ENCODE results near the gene INSYN2B. TPM values are rescaled to one million over a fixed set of nuclear protein-coding genes. Genes with fewer than 3 reads are reported as not detected.
"Not testable (repeated sequence)": the region's sequence is repeated elsewhere in the genome, so short reads cannot be mapped to it uniquely, and the experiment has no call there.

The INSYN2B gene
- total RNA-seq, 1 donor from 2014 or later, result 0.35 TPM

DNA sequence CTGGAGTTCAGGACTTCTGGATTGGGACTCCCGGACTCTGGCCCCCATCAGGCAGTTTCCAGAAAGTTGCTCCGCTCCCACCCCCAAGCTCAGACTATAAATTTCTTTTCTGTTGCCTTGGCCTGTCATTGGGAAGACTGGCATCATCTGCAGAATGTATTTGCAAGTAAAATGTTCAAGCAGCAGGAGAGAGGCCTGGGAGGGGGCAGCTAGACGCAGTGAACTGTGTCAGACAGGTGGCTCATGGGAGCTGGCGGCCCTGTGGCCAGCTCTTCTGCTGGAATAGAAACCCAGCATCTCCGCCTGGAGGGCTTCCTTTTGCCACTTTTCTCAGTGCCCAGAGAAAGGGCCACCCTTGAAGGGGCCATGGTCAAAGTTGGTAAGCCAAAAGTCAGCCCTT lies 16.0 kb downstream of the INSYN2B start:
- no peak overlapping the region for H3K27ac Mint-ChIP-seq (ENCODE audit: unreplicated experiment)
- no peaks in the 10 kb centered on the region for H3K27me3 Mint-ChIP-seq (ENCODE audit: low read depth)
- H3K4me1 Mint-ChIP-seq, result peaks cover 9% of the 10 kb centered on the region
- DNase-seq (ENCODE audit: low read depth, low spot score), result no peak
- no peaks in the 10 kb centered on the region for H3K36me3 Mint-ChIP-seq (ENCODE audit: low read depth)
- no peaks in the 10 kb centered on the region for H3K9me3 Mint-ChIP-seq
- no peak overlapping the region for H3K4me3 Mint-ChIP-seq
- no peak for TF ChIP-seq CTCF (conservative IDR thresholded peaks at IDR 0.05)

- DNase-seq (ENCODE audit: low read depth, low spot score), result no peak
- TF ChIP-seq CTCF (conservative IDR thresholded peaks at IDR 0.05), result no peak
- Mint-ChIP-seq H3K27ac (ENCODE audit: unreplicated experiment) (no peak overlapping the region), H3K36me3 (ENCODE audit: low read depth) (no peaks in the 10 kb centered on the region), H3K4me1 (peaks cover 6% of the 10 kb centered on the region), H3K4me3 (no peak overlapping the region), H3K27me3 (ENCODE audit: low read depth) (no peaks in the 10 kb centered on the region), H3K9me3 (no peaks in the 10 kb centered on the region)
These were observed 19.6 kb downstream of the INSYN2B start for GRCh38 chr5:169960659-169961058.

- no peak for TF ChIP-seq CTCF (conservative IDR thresholded peaks at IDR 0.05)
- no peak for DNase-seq (ENCODE audit: low read depth, low spot score)
- no peaks in the 10 kb centered on the region for H3K9me3 Mint-ChIP-seq
- H3K36me3 Mint-ChIP-seq (ENCODE audit: low read depth), result no peaks in the 10 kb centered on the region
- peaks cover 6% of the 10 kb centered on the region for H3K4me1 Mint-ChIP-seq
- no peak overlapping the region for H3K4me3 Mint-ChIP-seq
- H3K27ac Mint-ChIP-seq (ENCODE audit: unreplicated experiment), result no peak overlapping the region
- peaks cover 5% of the 10 kb centered on the region for H3K27me3 Mint-ChIP-seq (ENCODE audit: low read depth)
These were observed 22.0 kb downstream of the INSYN2B start for GRCh38 chr5:169958278-169958677.

DNA sequence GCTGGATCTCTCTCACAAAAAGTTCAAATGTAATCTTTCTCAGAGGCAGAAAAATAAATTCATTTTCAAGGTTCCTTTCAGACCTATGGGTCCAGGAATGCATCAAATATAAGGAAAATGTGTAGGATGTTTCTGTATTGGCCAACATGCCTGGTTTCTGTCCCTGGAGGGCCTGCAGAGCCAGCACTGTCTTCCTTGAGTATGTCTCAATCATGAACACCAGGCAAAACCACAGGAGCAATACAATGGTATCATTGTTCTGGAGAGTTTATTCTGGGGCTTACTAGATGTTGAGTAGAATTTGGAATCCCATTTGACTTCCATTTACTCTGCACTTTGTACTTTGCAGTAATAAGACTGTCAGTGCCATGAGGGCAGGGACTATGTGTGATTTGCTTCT lies 23.5 kb downstream of the INSYN2B start:
- Mint-ChIP-seq H3K27ac (ENCODE audit: unreplicated experiment) (no peak overlapping the region), H3K36me3 (ENCODE audit: low read depth) (no peaks in the 10 kb centered on the region), H3K4me1 (peaks cover 6% of the 10 kb centered on the region), H3K27me3 (ENCODE audit: low read depth) (peaks cover 8% of the 10 kb centered on the region), H3K9me3 (no peaks in the 10 kb centered on the region), H3K4me3 (no peak overlapping the region)
- TF ChIP-seq CTCF (conservative IDR thresholded peaks at IDR 0.05), result no peak
- DNase-seq (ENCODE audit: low read depth, low spot score), result no peak

DNA sequence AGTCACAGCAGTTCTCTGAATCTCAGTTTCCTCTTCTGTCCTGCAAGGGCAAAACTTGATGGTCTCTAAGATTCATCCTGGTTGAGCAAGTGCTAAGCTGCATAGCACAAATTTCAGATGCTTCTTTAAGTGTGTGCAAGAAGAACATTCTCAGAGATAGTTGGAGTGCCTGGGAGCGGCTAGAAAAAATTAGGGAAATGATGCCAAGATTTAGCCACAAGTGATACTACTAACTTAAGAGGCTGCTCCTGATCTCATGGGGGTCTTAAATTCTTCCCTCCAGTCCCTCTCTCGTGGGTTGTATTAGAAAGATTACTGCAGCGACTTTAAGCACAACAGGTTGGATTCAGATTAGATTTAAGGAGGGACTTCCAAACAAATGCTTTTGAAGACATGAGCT lies 24.2 kb downstream of the INSYN2B start:
- Mint-ChIP-seq H3K4me3 (no peak overlapping the region), H3K4me1 (peaks cover 6% of the 10 kb centered on the region), H3K27ac (ENCODE audit: unreplicated experiment) (no peak overlapping the region), H3K9me3 (no peaks in the 10 kb centered on the region), H3K27me3 (ENCODE audit: low read depth) (peaks cover 8% of the 10 kb centered on the region), H3K36me3 (ENCODE audit: low read depth) (no peaks in the 10 kb centered on the region)
- no peak for DNase-seq (ENCODE audit: low read depth, low spot score)
- TF ChIP-seq CTCF (conservative IDR thresholded peaks at IDR 0.05), result no peak

GRCh38 chr5:169954786-169955185 lies 25.5 kb downstream of the INSYN2B start:
- Mint-ChIP-seq H3K9me3 (no peaks in the 10 kb centered on the region), H3K36me3 (ENCODE audit: low read depth) (no peaks in the 10 kb centered on the region), H3K4me1 (peaks cover 6% of the 10 kb centered on the region), H3K27ac (ENCODE audit: unreplicated experiment) (no peak overlapping the region), H3K27me3 (ENCODE audit: low read depth) (peaks cover 8% of the 10 kb centered on the region), H3K4me3 (no peak overlapping the region)
- no peak for TF ChIP-seq CTCF (conservative IDR thresholded peaks at IDR 0.05)
- DNase-seq (ENCODE audit: low read depth, low spot score), result no peak

DNA sequence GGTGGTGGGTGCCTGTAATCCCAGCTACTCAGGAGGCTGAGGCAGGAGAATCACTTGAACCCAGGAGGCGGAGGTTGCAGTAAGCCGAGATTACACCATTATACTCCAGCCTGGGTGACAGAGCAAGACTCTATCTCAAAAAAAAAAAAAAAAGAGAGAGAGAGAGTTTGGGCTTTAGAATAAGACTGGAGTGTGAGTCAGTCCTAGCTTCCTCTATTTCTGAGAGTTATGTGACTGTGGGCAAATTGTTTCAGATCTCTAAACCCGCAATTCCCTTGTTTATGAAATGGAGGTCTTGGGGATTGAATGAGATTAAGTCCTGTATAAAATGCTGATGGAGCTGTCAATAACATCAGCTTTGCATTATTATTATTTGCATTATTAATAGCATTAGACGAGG lies 27.1 kb downstream of the INSYN2B start:
- not testable (repeated sequence) for DNase-seq (ENCODE audit: low read depth, low spot score); H3K27ac Mint-ChIP-seq (ENCODE audit: unreplicated experiment); H3K36me3 Mint-ChIP-seq (ENCODE audit: low read depth); H3K27me3 Mint-ChIP-seq (ENCODE audit: low read depth); H3K4me1 Mint-ChIP-seq; H3K4me3 Mint-ChIP-seq; H3K9me3 Mint-ChIP-seq
